ENCODE measurements around the gene HSPA9. TPM values are rescaled to one million over a fixed set of nuclear protein-coding genes. Genes with fewer than 3 reads are reported as not detected.

HSPA9 gene
- total RNA-seq, 1 donor from 2014 or later, result 291 TPM

GRCh38 chr5:138565100-138565821 lies 9.9 kb downstream of the HSPA9 start:
- H3K27me3 ChIP-seq (ENCODE audit: low read depth), result no peaks in the 10 kb centered on the region
- no peak overlapping the region for H3K27ac ChIP-seq (replicated peaks)
- no peak for DNase-seq
- H3K4me3 ChIP-seq, result no peak overlapping the region
- no peaks in the 10 kb centered on the region for H3K9me3 ChIP-seq (replicated peaks)
- intact Hi-C loops (cut with micrococcal nuclease), result no loop called here
- H3K36me3 ChIP-seq, result peaks cover 90% of the 10 kb centered on the region
- TF ChIP-seq CTCF (IDR thresholded peaks at IDR 0.05; ENCODE audit: borderline replicate concordance), result no peak
- H3K4me1 ChIP-seq, result peaks cover 32% of the 10 kb centered on the region

- H3K4me1 ChIP-seq, result peaks cover 26% of the 10 kb centered on the region
- no peaks in the 10 kb centered on the region for H3K27me3 ChIP-seq (ENCODE audit: low read depth)
- no peak for TF ChIP-seq CTCF (IDR thresholded peaks at IDR 0.05; ENCODE audit: borderline replicate concordance)
- peaks cover 90% of the 10 kb centered on the region for H3K36me3 ChIP-seq
- H3K4me3 ChIP-seq, result no peak overlapping the region
- H3K9me3 ChIP-seq (replicated peaks), result no peaks in the 10 kb centered on the region
- H3K27ac ChIP-seq (replicated peaks), result no peak overlapping the region
- DNase-seq, result no peak
- intact Hi-C loops (cut with micrococcal nuclease), result no loop called here
Measured at GRCh38 chr5:138564242-138564641, 11.0 kb downstream of the HSPA9 start.

- H3K27ac ChIP-seq (replicated peaks), result no peak overlapping the region
- intact Hi-C loops (cut with micrococcal nuclease), result no loop called here
- no peak overlapping the region for H3K4me3 ChIP-seq
- DNase-seq, result no peak
- H3K4me1 ChIP-seq, result peaks cover 25% of the 10 kb centered on the region
- H3K36me3 ChIP-seq, result peaks cover 90% of the 10 kb centered on the region
- TF ChIP-seq CTCF (IDR thresholded peaks at IDR 0.05; ENCODE audit: borderline replicate concordance), result no peak
- H3K27me3 ChIP-seq (ENCODE audit: low read depth), result no peaks in the 10 kb centered on the region
- H3K9me3 ChIP-seq (replicated peaks), result no peaks in the 10 kb centered on the region
Measured at GRCh38 chr5:138563340-138564118, 11.7 kb downstream of the HSPA9 start.

- H3K27me3 ChIP-seq (ENCODE audit: low read depth), result no peaks in the 10 kb centered on the region
- H3K36me3 ChIP-seq, result peaks cover 90% of the 10 kb centered on the region
- TF ChIP-seq CTCF (IDR thresholded peaks at IDR 0.05; ENCODE audit: borderline replicate concordance), result no peak
- no peak overlapping the region for H3K27ac ChIP-seq (replicated peaks)
- no peak overlapping the region for H3K4me3 ChIP-seq
- DNase-seq, result no peak
- no peaks in the 10 kb centered on the region for H3K9me3 ChIP-seq (replicated peaks)
- peaks cover 25% of the 10 kb centered on the region for H3K4me1 ChIP-seq
- intact Hi-C loops (cut with micrococcal nuclease), result no loop called here
Measured at GRCh38 chr5:138560971-138561370, 14.2 kb downstream of the HSPA9 start.

- TF ChIP-seq CTCF (IDR thresholded peaks at IDR 0.05; ENCODE audit: borderline replicate concordance), result no peak
- Histone ChIP-seq H3K27ac (replicated peaks) (no peak overlapping the region), H3K4me1 (peaks cover 16% of the 10 kb centered on the region), H3K27me3 (ENCODE audit: low read depth) (no peaks in the 10 kb centered on the region), H3K9me3 (replicated peaks) (no peaks in the 10 kb centered on the region), H3K36me3 (peaks cover 90% of the 10 kb centered on the region), H3K4me3 (no peak overlapping the region)
- intact Hi-C loops (cut with micrococcal nuclease), result no loop called here
- DNase-seq, result no peak
Measured at GRCh38 chr5:138559937-138560336, 15.3 kb downstream of the HSPA9 start.

All from left ventricle myocardium inferior (tissue), 1 donor.